NT2/D1 (cell line): Measurements from ENCODE around the gene PDCD4.

ENCODE experiments used
- DNase-seq: peaks from one replicate; pipeline ENCODE4 v3.0.0-alpha.2; 2011; ENCODE audit warnings: low read depth, low spot score
- H3K27me3 ChIP-seq: 2 replicates; pipeline ENCODE4 v1.6.0; 2011; ENCODE audit warnings: mild to moderate bottlenecking; ENCODE audit not compliant: insufficient read length, insufficient read depth
- H3K36me3 ChIP-seq: 2 replicates; pipeline ENCODE4 v1.6.1; 2011; ENCODE audit warnings: mild to moderate bottlenecking, low read length, mixed read lengths; ENCODE audit not compliant: insufficient read depth, insufficient read length
- H3K4me1 ChIP-seq: 2 replicates; pipeline ENCODE4 v1.5.1; 2011; ENCODE audit not compliant: insufficient read depth, insufficient read length
- H3K4me3 ChIP-seq: 2 replicates; pipeline ENCODE4 v1.5.1; 2011; ENCODE audit warnings: low read depth; ENCODE audit not compliant: insufficient read length
- H3K9ac ChIP-seq: 2 replicates; pipeline ENCODE4 v1.6.0; 2011; ENCODE audit warnings: low read depth; ENCODE audit not compliant: insufficient read length
- H3K9me3 ChIP-seq: 2 replicates; pipeline ENCODE4 v1.5.1; 2011; ENCODE audit warnings: mild to moderate bottlenecking, low read length; ENCODE audit not compliant: insufficient read depth
- SUZ12 ChIP-seq: IDR thresholded peaks from 2 replicates; pipeline ENCODE4 v1.6.1; 2011; ENCODE audit not compliant: insufficient read length, insufficient read depth; ENCODE audit errors: extremely low read depth
- YY1 ChIP-seq: IDR thresholded peaks from 2 replicates; pipeline ENCODE4 v1.6.1; 2011; ENCODE audit not compliant: insufficient read length, insufficient read depth
- ZNF274 ChIP-seq: IDR thresholded peaks from 2 replicates; pipeline ENCODE4 v1.6.1; 2011; ENCODE audit warnings: mild to moderate bottlenecking, low read depth, low read length

PDCD4 gene

GRCh38 chr10:110870823-110871297 is 868 bp upstream of the PDCD4 start:
- DNase-seq, result no peak
- H3K4me3 ChIP-seq, result peak overlapping the region; percentile 16
- no peaks in the 10 kb centered on the region for H3K27me3 ChIP-seq
- TF ChIP-seq ZNF274 (no peak), SUZ12 (no peak), YY1 (no peak)
- peak overlapping the region; percentile 71 for H3K9ac ChIP-seq
- H3K4me1 ChIP-seq, result no peaks in the 10 kb centered on the region
- no peaks in the 10 kb centered on the region for H3K9me3 ChIP-seq
- H3K36me3 ChIP-seq, result no peaks in the 10 kb centered on the region

GRCh38 chr10:110872145-110872983 is 636 bp downstream of the PDCD4 start:
- H3K9ac ChIP-seq, result peak overlapping the region; percentile 64

GRCh38 chr10:110872984-110873923 is 1.5 kb downstream of the PDCD4 start:
- peak overlapping the region; percentile 42 for H3K4me3 ChIP-seq
- H3K36me3 ChIP-seq, result no peaks in the 10 kb centered on the region
- H3K27me3 ChIP-seq, result no peaks in the 10 kb centered on the region
- no peaks in the 10 kb centered on the region for H3K4me1 ChIP-seq
- H3K9ac ChIP-seq, result peak overlapping the region; percentile 46
- no peak for TF ChIP-seq YY1
- TF ChIP-seq SUZ12, result no peak
- no peak for TF ChIP-seq ZNF274
- DNase-seq, result no peak
- no peaks in the 10 kb centered on the region for H3K9me3 ChIP-seq

More at GRCh38 chr10:110872145-110872983, 636 bp downstream of the PDCD4 start:
- DNase-seq, result peak; percentile 57
- Histone ChIP-seq H3K9me3 (no peaks in the 10 kb centered on the region), H3K36me3 (no peaks in the 10 kb centered on the region), H3K27me3 (no peaks in the 10 kb centered on the region), H3K4me1 (no peaks in the 10 kb centered on the region), H3K4me3 (peak overlapping the region; percentile 42)
- TF ChIP-seq ZNF274 (no peak), SUZ12 (no peak), YY1 (no peak)

- H3K4me1 ChIP-seq, result no peaks in the 10 kb centered on the region
- no peak overlapping the region for H3K9ac ChIP-seq
- no peak overlapping the region for H3K4me3 ChIP-seq
- no peaks in the 10 kb centered on the region for H3K36me3 ChIP-seq
- TF ChIP-seq ZNF274 (no peak), SUZ12 (no peak), YY1 (no peak)
- H3K9me3 ChIP-seq, result no peaks in the 10 kb centered on the region
- DNase-seq, result no peak
- no peaks in the 10 kb centered on the region for H3K27me3 ChIP-seq
These were observed 2.2 kb downstream of the PDCD4 start for GRCh38 chr10:110873951-110874350.

GRCh38 chr10:110876000-110876399 is 4.3 kb downstream of the PDCD4 start:
- no peak overlapping the region for H3K4me3 ChIP-seq
- H3K9ac ChIP-seq, result no peak overlapping the region
- DNase-seq, result no peak
- H3K4me1 ChIP-seq, result no peaks in the 10 kb centered on the region
- H3K9me3 ChIP-seq, result no peaks in the 10 kb centered on the region
- TF ChIP-seq YY1 (no peak), SUZ12 (no peak), ZNF274 (no peak)
- H3K27me3 ChIP-seq, result no peaks in the 10 kb centered on the region
- no peaks in the 10 kb centered on the region for H3K36me3 ChIP-seq

GRCh38 chr10:110876788-110877187 is 5.1 kb downstream of the PDCD4 start:
- no peak for DNase-seq
- no peaks in the 10 kb centered on the region for H3K4me1 ChIP-seq

GRCh38 chr10:110880012-110880411 is 8.3 kb downstream of the PDCD4 start:
- H3K27me3 ChIP-seq, result no peaks in the 10 kb centered on the region
- H3K9ac ChIP-seq, result no peak overlapping the region
- TF ChIP-seq SUZ12, result no peak
- TF ChIP-seq YY1, result no peak
- TF ChIP-seq ZNF274, result no peak
- peaks cover 3% of the 10 kb centered on the region for H3K36me3 ChIP-seq
- no peaks in the 10 kb centered on the region for H3K9me3 ChIP-seq
- no peak overlapping the region for H3K4me3 ChIP-seq
- no peaks in the 10 kb centered on the region for H3K4me1 ChIP-seq
- DNase-seq, result no peak

More at GRCh38 chr10:110876788-110877187, 5.1 kb downstream of the PDCD4 start:
- Histone ChIP-seq H3K9ac (no peak overlapping the region), H3K27me3 (no peaks in the 10 kb centered on the region), H3K9me3 (no peaks in the 10 kb centered on the region), H3K4me3 (no peak overlapping the region), H3K36me3 (no peaks in the 10 kb centered on the region)
- no peak for TF ChIP-seq YY1
- no peak for TF ChIP-seq SUZ12
- TF ChIP-seq ZNF274, result no peak
